HAP-1 (cell line): ENCODE results near the gene MRFAP1L1.

Source experiments
- DNase-seq, 2 experiments: peaks; one replicate each; pipeline ENCODE4 v3.0.0-alpha.2; 2016 to 2020; ENCODE audit warnings: low spot score in 2 of 2
- H3K27me3 ChIP-seq: fragments of 250-450 bp; sonication (Bioruptor Pico); 2 replicates; pipeline ENCODE4 v1.5.1; 2020; ENCODE audit warnings: low read depth, mild to moderate bottlenecking, moderate library complexity
- H3K36me3 ChIP-seq: fragments of 250-450 bp; sonication (Bioruptor Pico); replicated peaks from 2 replicates; pipeline ENCODE4 v1.5.1; 2020; ENCODE audit warnings: mild to moderate bottlenecking
- H3K4me1 ChIP-seq: fragments of 250-450 bp; sonication (Bioruptor Pico); 2 replicates; pipeline ENCODE4 v1.5.1; 2020; ENCODE audit warnings: mild to moderate bottlenecking
- H3K4me3 ChIP-seq: fragments of 250-450 bp; sonication (Bioruptor Pico); 2 replicates; pipeline ENCODE4 v1.5.1; 2020; ENCODE audit warnings: mild to moderate bottlenecking, moderate library complexity
- H3K9me3 ChIP-seq: fragments of 250-450 bp; sonication (Bioruptor Pico); 2 replicates; pipeline ENCODE4 v1.5.1; 2020; ENCODE audit warnings: mild to moderate bottlenecking, moderate library complexity
- in situ Hi-C: fragments of 300-500 bp; cut with MboI; formaldehyde crosslinking; loops from 3 replicates; pipeline ENCODE4 v1.14.3; 2020; ENCODE audit warnings: low sequenced_read_pairs, inconsistent platforms, mixed read lengths

Gene MRFAP1L1

DNA sequence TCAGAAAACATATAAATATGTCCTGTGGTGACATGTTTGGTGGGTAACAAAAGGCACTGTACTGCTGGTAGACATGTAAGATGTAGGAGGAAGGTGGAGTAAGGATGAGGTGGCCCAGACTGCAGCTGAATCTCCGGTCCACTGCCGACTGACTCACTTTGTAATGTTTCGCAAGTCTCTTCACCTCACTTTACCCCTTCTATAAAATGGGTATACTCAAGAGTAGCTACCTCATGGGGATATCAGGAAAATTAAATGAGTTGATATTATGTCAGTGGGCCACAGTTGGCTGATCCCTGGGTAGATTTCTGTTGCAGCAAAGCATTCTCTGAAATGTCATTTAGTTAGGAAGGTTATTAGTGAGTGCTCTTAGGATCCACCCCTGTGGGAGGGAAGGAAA is 47.1 kb downstream of the MRFAP1L1 start:
- Histone ChIP-seq H3K4me1 (no peaks in the 10 kb centered on the region), H3K4me3 (no peak overlapping the region), H3K9me3 (no peaks in the 10 kb centered on the region), H3K27me3 (no peaks in the 10 kb centered on the region; the same call in 1 of the 2 replicates), H3K36me3 (no peaks in the 10 kb centered on the region)
- in situ Hi-C loops = no loop called here
- no peak for DNase-seq

DNA sequence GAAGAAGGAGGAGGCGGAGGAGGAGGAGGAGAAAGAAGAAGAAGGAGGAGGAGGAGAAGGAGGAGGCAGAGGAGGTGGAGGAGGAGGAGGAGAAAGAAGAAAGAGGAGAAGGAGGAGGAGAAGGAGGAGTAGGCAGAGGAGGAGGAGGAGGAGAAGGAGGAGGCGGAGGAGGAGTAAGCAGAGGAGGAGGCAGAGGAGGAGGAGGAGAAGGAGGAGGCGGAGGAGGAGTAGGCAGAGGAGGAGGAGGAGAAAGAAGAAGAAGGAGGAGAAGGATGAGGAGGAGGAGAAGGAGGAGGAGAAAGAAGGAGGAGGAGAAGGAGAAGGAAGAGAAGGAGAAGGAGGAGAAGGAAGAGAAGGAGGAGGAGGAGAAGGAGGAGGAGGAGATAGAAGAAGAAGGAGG is 49.2 kb downstream of the MRFAP1L1 start:
- Histone ChIP-seq H3K4me3 (no peak overlapping the region), H3K4me1 (no peaks in the 10 kb centered on the region), H3K9me3 (no peaks in the 10 kb centered on the region), H3K36me3 (no peaks in the 10 kb centered on the region), H3K27me3 (no peaks in the 10 kb centered on the region; the same call in 1 of the 2 replicates)
- in situ Hi-C loops = no loop called here
- DNase-seq = no peak

GRCh38 chr4:6659897-6660296 is 49.8 kb downstream of the MRFAP1L1 start:
- in situ Hi-C loops = no loop called here
- H3K9me3 ChIP-seq = no peaks in the 10 kb centered on the region
- no peak overlapping the region for H3K4me3 ChIP-seq
- H3K27me3 ChIP-seq = no peaks in the 10 kb centered on the region; the same call in 1 of the 2 replicates
- DNase-seq = no peak
- no peaks in the 10 kb centered on the region for H3K4me1 ChIP-seq
- no peaks in the 10 kb centered on the region for H3K36me3 ChIP-seq

DNA sequence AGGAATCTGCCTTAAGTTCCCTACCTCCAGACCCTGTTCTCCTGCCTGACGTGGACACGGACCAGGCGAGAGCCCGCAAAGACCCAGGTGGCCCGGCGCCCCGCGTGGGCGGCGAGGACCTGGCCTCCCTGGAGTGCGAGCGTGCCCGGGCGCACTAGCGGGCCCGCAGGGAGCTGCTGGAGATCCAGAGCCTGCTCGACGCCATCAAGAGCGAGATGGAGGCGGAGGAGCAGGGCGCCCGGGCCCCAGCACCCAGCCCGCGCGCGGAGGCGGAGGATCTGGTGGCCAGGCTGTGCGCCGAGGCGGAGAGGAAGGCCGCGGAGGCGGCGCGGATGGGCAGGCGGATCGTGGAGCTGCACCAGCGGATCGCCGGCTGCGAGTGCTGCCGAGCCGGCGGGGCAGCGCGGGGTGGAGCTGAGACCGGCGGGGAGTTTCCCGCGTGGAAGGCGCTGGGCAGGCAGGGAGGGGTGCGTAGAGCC is 51.0 kb downstream of the MRFAP1L1 start:
- in situ Hi-C loops = no loop called here
- Histone ChIP-seq H3K36me3 (no peaks in the 10 kb centered on the region), H3K4me1 (no peaks in the 10 kb centered on the region), H3K9me3 (peaks cover 5% of the 10 kb centered on the region; the same call in 1 of the 2 replicates), H3K27me3 (no peaks in the 10 kb centered on the region; the same call in 1 of the 2 replicates), H3K4me3 (no peak overlapping the region)
- DNase-seq = no peak

DNA sequence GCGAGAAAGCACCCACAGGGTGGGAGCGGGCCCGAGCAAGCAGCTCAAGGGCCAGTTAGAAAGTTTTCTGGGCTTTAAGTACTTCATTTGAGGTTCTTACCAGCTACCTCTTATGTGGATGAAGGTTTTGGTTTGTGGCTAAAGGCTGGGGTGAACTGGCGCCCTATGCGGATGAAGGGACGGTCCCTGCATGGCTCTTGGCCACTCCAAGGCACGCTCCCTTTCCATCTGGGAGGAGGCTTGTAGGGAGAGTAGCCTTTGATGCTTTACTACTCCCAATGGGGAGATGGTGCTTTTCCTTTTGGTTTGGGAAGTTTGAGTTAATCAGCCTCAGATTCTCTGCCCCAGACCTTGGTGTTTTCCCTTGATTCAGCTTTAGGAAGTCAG is 51.5 kb downstream of the MRFAP1L1 start:
- Histone ChIP-seq H3K4me1 (no peaks in the 10 kb centered on the region), H3K4me3 (no peak overlapping the region), H3K27me3 (no peaks in the 10 kb centered on the region; the same call in 1 of the 2 replicates), H3K9me3 (peaks cover 5% of the 10 kb centered on the region; the same call in 1 of the 2 replicates), H3K36me3 (no peaks in the 10 kb centered on the region)
- DNase-seq = no peak
- in situ Hi-C loops = no loop called here
